NB4 (cell line): ENCODE measurements around the gene SLF2.

ENCODE experiments used
- DNase-seq: peaks from one replicate; pipeline ENCODE4 v3.0.0; 2010; ENCODE audit warnings: low read depth
- H3K4me3 ChIP-seq: one replicate; pipeline ENCODE4 v1.5.1; 2011; ENCODE audit warnings: mild to moderate bottlenecking, low read depth, low read length, moderate library complexity
- CTCF ChIP-seq: IDR thresholded peaks from one replicate; pipeline ENCODE4 v1.5.1; 2012; ENCODE audit warnings: low read depth, low read length
- MAX ChIP-seq: IDR thresholded peaks from 2 replicates; pipeline ENCODE4 v1.6.1; 2011; ENCODE audit warnings: low read depth, low read length
- MYC ChIP-seq: IDR thresholded peaks from 2 replicates; pipeline ENCODE4 v1.6.1; 2011; ENCODE audit warnings: low read depth, low read length
- POLR2A ChIP-seq: IDR thresholded peaks from 2 replicates; pipeline ENCODE4 v1.6.1; 2011; ENCODE audit warnings: mild to moderate bottlenecking; ENCODE audit not compliant: insufficient read length; ENCODE audit errors: extremely low read depth

Gene SLF2

GRCh38 chr10:100981178-100981772, 68.5 kb downstream of the SLF2 start:
- TF ChIP-seq MAX (no peak), CTCF (no peak), MYC (no peak), POLR2A (no peak)
- no peak overlapping the region for H3K4me3 ChIP-seq
- DNase-seq, result no peak

GRCh38 chr10:100982916-100983830, 70.4 kb downstream of the SLF2 start:
- TF ChIP-seq CTCF (no peak), MAX (no peak), MYC (no peak), POLR2A (no peak)
- DNase-seq, result no peak
- no peak overlapping the region for H3K4me3 ChIP-seq

- DNase-seq, result no peak
- no peak for TF ChIP-seq MYC
- TF ChIP-seq POLR2A, result no peak
- TF ChIP-seq MAX, result no peak
- TF ChIP-seq CTCF, result no peak
Measured at GRCh38 chr10:100983868-100984671, 71.3 kb downstream of the SLF2 start.

GRCh38 chr10:100984672-100985177, 72.0 kb downstream of the SLF2 start:
- no peak for DNase-seq
- H3K4me3 ChIP-seq, result no peak overlapping the region
- TF ChIP-seq MYC, result no peak
- no peak for TF ChIP-seq MAX
- TF ChIP-seq POLR2A, result no peak
- no peak for TF ChIP-seq CTCF

More at GRCh38 chr10:100983868-100984671, 71.3 kb downstream of the SLF2 start:
- H3K4me3 ChIP-seq, result no peak overlapping the region

- no peak for DNase-seq
- no peak overlapping the region for H3K4me3 ChIP-seq
- no peak for TF ChIP-seq MYC
- TF ChIP-seq MAX, result no peak
Measured at GRCh38 chr10:100985336-100985735, 72.6 kb downstream of the SLF2 start.
